SKM-1 treated with dmso at 0.1 percent for 144 hours (cell line): ENCODE measurements around the gene PTPRG.
"Not testable (repeated sequence)": the region's sequence is repeated elsewhere in the genome, so short reads cannot be mapped to it uniquely, and the experiment has no call there.

Source experiments
- DNase-seq: peaks from one replicate; lab custom pipeline; 2025; ENCODE audit not compliant: unreplicated experiment; lab: John Stamatoyannopoulos, UW

The PTPRG gene

DNA sequence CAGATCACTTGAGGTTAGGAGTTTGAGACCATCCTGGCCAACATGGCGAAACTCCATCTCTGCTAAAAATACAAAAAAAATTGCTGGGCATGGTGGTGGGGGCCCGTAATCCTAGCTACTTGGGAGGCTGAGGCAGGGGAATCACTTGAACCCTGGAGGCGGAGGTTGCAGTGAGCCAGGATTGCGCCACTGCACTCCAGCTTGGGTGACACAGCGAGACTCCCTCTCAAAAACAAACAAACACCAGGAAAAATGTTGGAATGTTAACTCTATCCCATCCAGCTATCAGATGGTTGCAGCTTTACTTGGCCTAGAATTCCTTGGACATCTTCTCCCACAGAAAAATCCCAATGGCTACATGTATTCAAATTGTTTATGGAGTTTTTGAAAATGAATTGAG lies 254.9 kb downstream of the PTPRG start:
- not testable (repeated sequence) for DNase-seq

DNA sequence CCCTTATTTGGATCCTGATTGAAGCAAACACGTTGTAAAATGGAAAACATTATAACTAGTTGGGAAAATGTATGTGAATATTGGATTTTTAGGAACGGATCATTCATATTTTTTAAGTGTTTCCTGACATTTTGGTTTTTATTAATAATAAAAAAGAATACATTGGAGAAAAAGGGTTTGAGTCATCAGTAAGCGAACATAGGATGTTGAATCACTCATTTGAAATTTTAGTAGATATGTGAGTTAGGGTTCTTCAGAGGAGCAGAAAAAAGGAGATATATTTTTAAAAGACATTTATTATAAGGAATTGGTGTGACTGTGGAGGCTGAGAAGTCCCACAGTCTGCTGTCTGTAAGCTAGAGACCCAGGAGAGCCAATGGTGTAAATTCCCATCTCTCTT lies 258.5 kb downstream of the PTPRG start:
- no peak for DNase-seq

GRCh38 chr3:61820306-61820992 lies 259.1 kb downstream of the PTPRG start:
- peak; percentile 84 for DNase-seq

DNA sequence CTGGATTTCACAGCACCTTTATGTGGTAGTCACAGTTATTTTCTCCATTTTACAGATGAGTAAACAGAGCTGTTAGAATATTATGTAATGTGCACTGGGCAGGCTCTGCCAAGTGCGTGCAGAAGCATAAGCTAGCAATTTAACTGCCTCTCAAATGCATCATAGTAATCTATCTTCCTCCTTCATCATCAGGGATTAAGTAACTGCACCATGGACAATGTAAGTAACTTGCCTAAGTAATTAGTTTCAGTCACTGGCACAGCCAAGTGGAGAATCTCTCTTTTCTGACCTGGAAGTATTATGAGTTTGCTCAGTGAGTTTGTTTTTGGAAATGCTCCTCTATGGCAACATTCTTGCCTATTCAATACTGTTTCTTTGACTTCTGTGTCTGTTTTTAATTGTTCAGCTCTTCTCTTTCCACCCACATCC lies 260.5 kb downstream of the PTPRG start:
- peak; percentile 4 for DNase-seq

GRCh38 chr3:61822588-61822987 lies 261.2 kb downstream of the PTPRG start:
- no peak for DNase-seq

GRCh38 chr3:61824553-61825135 lies 263.3 kb downstream of the PTPRG start:
- no peak for DNase-seq

- DNase-seq = no peak
Observed at GRCh38 chr3:61826161-61826560, 264.8 kb downstream of the PTPRG start.

- no peak for DNase-seq
Observed at GRCh38 chr3:61828184-61828874, 267.0 kb downstream of the PTPRG start.

GRCh38 chr3:61828880-61829721 lies 267.7 kb downstream of the PTPRG start:
- no peak for DNase-seq

GRCh38 chr3:61829722-61830350 lies 268.5 kb downstream of the PTPRG start:
- no peak for DNase-seq

GRCh38 chr3:61831973-61832372 lies 270.6 kb downstream of the PTPRG start:
- DNase-seq = no peak

GRCh38 chr3:61832375-61833229 lies 271.2 kb downstream of the PTPRG start:
- DNase-seq = no peak

DNA sequence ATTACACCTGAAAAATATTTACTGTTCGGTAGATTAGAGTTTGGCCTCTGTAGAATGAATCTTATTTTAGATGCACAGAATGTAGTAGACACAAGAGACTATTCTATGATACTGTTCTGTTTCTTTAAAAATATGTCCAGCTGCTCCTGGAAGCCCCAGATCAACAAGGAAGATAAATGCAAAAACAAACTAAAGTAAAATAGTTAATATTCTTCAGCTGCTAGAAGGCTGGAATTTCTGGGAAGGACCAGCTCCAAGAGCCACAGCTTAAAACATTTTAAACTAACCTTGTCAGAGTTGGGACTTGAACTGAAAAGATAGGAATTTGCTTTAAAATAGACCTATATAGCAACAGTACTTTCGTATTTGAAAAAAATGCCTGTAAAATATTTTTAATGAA lies 277.9 kb downstream of the PTPRG start:
- DNase-seq = no peak

DNA sequence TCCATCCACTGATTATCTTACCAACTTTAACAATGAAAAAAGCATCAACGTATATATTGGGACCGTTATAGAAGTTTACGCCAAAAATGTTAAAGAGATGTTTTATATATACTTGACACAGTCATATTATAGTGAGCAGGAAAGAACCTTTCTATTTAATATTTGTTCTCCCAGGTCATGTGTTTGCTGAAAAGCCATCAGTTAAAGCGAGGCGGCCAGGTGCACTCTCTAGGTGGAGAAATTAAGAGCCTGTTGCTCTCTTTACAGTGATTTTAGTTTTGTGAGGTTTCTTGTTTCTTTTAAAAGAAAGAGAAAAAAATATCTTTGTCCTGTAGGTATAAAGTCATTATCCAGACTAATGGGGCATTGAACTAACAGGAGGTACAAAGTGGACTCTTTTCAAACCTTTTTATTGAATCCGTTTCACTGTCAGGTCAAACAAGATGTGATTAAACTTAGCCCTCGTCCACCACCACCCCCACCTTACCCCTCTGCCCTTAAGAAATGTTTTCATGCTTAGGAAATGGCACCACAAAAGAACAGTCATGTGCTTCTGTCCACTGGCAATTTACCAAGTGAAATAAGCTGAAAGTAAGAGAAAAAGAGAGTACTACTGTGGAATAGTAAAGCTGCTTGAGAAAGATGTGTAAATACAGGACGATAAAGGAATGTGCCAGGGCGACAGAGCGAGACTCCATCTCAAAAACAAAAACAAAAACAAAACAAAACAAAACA lies 279.9 kb downstream of the PTPRG start:
- DNase-seq = no peak

DNA sequence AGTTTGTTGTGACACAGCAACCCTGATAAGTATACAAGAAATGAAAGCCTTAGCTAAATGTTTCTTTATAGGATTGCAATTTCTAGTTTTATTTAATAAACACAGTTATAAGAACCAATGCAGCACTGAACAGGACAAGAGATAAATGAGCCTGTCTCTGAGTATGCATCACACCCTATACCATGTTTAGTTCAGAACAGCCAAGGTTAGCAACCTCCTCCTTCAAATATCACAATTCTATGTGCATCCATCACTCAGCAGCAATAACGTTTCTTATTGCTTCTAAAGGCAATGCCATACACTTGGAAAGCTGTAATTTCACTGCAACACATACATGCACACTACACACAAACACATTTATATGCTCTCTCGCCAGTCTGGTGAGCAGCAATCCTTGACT lies 280.6 kb downstream of the PTPRG start:
- no peak for DNase-seq

GRCh38 chr3:61844346-61844745 lies 283.0 kb downstream of the PTPRG start:
- no peak for DNase-seq

DNA sequence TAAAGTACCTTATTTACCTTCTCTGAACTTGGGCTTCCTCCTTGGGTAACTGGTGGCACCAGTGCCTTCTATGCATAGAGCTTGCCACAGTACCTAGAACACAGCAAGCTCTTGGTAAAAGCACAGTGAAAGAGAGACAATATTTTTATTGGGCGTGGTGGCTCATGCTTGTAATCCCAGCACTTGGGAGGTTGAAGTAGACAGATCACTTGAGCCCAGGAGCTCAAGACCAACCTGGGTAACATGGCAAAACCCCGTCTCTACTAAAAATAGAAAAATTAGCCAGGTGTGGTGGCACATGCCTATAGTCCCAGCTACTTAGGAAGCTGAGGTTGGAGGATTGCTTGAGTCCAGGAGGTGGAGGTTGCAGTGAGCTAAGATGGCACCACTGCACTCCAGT lies 285.1 kb downstream of the PTPRG start:
- DNase-seq = no peak

- DNase-seq = no peak
Observed at GRCh38 chr3:61847784-61848462, 286.6 kb downstream of the PTPRG start.

DNA sequence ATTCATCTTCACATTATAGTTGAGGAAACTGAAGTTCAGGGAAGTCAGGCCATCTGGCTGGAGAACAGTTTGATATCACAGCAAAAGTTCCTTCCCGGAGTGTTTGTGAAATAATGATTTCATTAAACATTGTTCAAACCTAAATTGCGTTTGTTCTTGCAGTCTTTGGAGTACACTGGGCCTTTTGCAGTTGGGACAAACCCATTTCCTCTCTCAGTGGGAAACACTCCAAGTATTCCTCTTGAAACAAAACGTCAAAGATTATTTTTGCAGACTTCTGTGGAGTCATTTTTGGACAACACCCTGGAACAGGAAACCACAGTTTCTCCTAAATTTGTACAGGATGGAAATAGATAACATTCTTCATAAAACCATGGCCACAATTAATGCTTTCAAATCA lies 287.5 kb downstream of the PTPRG start:
- no peak for DNase-seq
